HG02840 (cell line): ENCODE data around the gene SVOP.
"Not testable (repeated sequence)": the region's sequence is repeated elsewhere in the genome, so short reads cannot be mapped to it uniquely, and the experiment has no call there.

Experiments used
- ATAC-seq: cut with Tn5 transposase; IDR thresholded peaks from one replicate; pipeline ENCODE4 v1.9.1; 2021; ENCODE audit warnings: mild to moderate bottlenecking, moderate library complexity, moderate number of reproducible peaks; ENCODE audit not compliant: unreplicated experiment, low FRiP score

The SVOP gene

GRCh38 chr12:108899145-108899544, 121.7 kb downstream of the SVOP start:
- ATAC-seq = no peak

- no peak for ATAC-seq
Observed at GRCh38 chr12:108896817-108897216, 124.1 kb downstream of the SVOP start.

GRCh38 chr12:108896336-108896735, 124.5 kb downstream of the SVOP start:
- ATAC-seq = no peak

- no peak for ATAC-seq
Observed at GRCh38 chr12:108895220-108895802, 125.6 kb downstream of the SVOP start.

GRCh38 chr12:108890208-108890607, 130.7 kb downstream of the SVOP start:
- ATAC-seq = no peak

GRCh38 chr12:108888031-108888430, 132.8 kb downstream of the SVOP start:
- no peak for ATAC-seq

- no peak for ATAC-seq
Observed at GRCh38 chr12:108886873-108887629, 133.8 kb downstream of the SVOP start.

- no peak for ATAC-seq
Observed at GRCh38 chr12:108884116-108885012, 136.5 kb downstream of the SVOP start.

GRCh38 chr12:108881953-108882352, 138.9 kb downstream of the SVOP start:
- no peak for ATAC-seq

- no peak for ATAC-seq
Observed at GRCh38 chr12:108879615-108880254, 141.1 kb downstream of the SVOP start, which contains the start of gene DAO. TSS of gene DAO (plus strand) at chr12:108880092. CDS start at chr12:108885007, 4,915 bp downstream.

GRCh38 chr12:108876550-108876949, 144.3 kb downstream of the SVOP start:
- no peak for ATAC-seq

- no peak for ATAC-seq
Observed at GRCh38 chr12:108875682-108876361, 145.0 kb downstream of the SVOP start.

- ATAC-seq = no peak
Observed at GRCh38 chr12:108875280-108875679, 145.6 kb downstream of the SVOP start.

GRCh38 chr12:108868781-108869180, 152.1 kb downstream of the SVOP start:
- ATAC-seq = no peak

GRCh38 chr12:108866083-108866482, 154.8 kb downstream of the SVOP start:
- not testable (repeated sequence) for ATAC-seq

GRCh38 chr12:108865169-108865568, 155.7 kb downstream of the SVOP start:
- ATAC-seq = no peak

GRCh38 chr12:108862588-108862959, 158.3 kb downstream of the SVOP start:
- ATAC-seq = no peak

GRCh38 chr12:108861878-108862587, 158.8 kb downstream of the SVOP start:
- ATAC-seq = no peak

GRCh38 chr12:108860443-108860842, 160.4 kb downstream of the SVOP start:
- no peak for ATAC-seq

- no peak for ATAC-seq
Observed at GRCh38 chr12:108859923-108860291, 161.0 kb downstream of the SVOP start.
